H9 (cell line): ENCODE results near the gene MERTK. TPM values are rescaled to one million over a fixed set of nuclear protein-coding genes. Genes with fewer than 3 reads are reported as not detected.
A peak's percentile ranks its signal among the peaks of the same experiment; 100 is the strongest.

Source experiments
- DNase-seq: peaks from one replicate; pipeline ENCODE4 v3.0.0-alpha.2; 2017
- H2AFZ ChIP-seq: one replicate; pipeline ENCODE4 v1.6.1; 2013; ENCODE audit warnings: mild to moderate bottlenecking, low read length, control low read depth, moderate library complexity
- H2AK5ac ChIP-seq: 2 replicates; pipeline ENCODE4 v1.6.1; 2013; ENCODE audit warnings: low read length, control low read depth, mixed read lengths; ENCODE audit not compliant: insufficient read length
- H2BK120ac ChIP-seq: one replicate; pipeline ENCODE4 v1.6.1; 2013; ENCODE audit warnings: low read depth, mild to moderate bottlenecking, low read length, control low read depth, inconsistent platforms; ENCODE audit not compliant: poor library complexity, severe bottlenecking
- H2BK12ac ChIP-seq: 2 replicates; pipeline ENCODE4 v1.6.1; 2013; ENCODE audit warnings: low read length, control low read depth, mixed read lengths, low read depth; ENCODE audit not compliant: insufficient read length
- H2BK15ac ChIP-seq: 2 replicates; pipeline ENCODE4 v1.6.1; 2013; ENCODE audit warnings: low read depth, low read length, control low read depth
- H2BK20ac ChIP-seq: one replicate; pipeline ENCODE4 v1.6.1; 2013; ENCODE audit warnings: low read depth, mild to moderate bottlenecking, low read length, control low read depth, inconsistent platforms; ENCODE audit not compliant: poor library complexity, severe bottlenecking
- H2BK5ac ChIP-seq: 2 replicates; pipeline ENCODE4 v1.6.1; 2013; ENCODE audit warnings: low read length, control low read depth, mixed read lengths; ENCODE audit not compliant: insufficient read length
- H3K14ac ChIP-seq: 2 replicates; pipeline ENCODE4 v1.6.1; 2013; ENCODE audit warnings: low read length, control low read depth; ENCODE audit not compliant: insufficient read depth
- H3K18ac ChIP-seq: 2 replicates; pipeline ENCODE4 v1.6.1; 2013; ENCODE audit warnings: low read depth, mild to moderate bottlenecking, mixed read lengths, low read length, control low read depth; ENCODE audit not compliant: insufficient read length
- H3K23ac ChIP-seq: 2 replicates; pipeline ENCODE4 v1.6.1; 2013; ENCODE audit warnings: low read length, control low read depth, mixed read lengths, low read depth; ENCODE audit not compliant: insufficient read length
- H3K23me2 ChIP-seq: 2 replicates; pipeline ENCODE4 v1.6.1; 2013; ENCODE audit warnings: low read depth, mild to moderate bottlenecking, mixed read lengths, low read length, control low read depth; ENCODE audit not compliant: insufficient read length, poor library complexity, severe bottlenecking
- H3K27ac ChIP-seq: 2 replicates; pipeline ENCODE4 v1.5.1; 2013; ENCODE audit warnings: low read length, control low read depth, mixed read lengths, low read depth; ENCODE audit not compliant: insufficient read length
- H3K27me3 ChIP-seq: 2 replicates; pipeline ENCODE4 v1.6.1; 2013; ENCODE audit warnings: low read length, control low read depth, inconsistent platforms; ENCODE audit not compliant: insufficient read depth
- H3K4ac ChIP-seq: 2 replicates; pipeline ENCODE4 v1.6.1; 2013; ENCODE audit warnings: low read depth, mild to moderate bottlenecking, control low read depth, inconsistent platforms, low read length, moderate library complexity
- H3K4me1 ChIP-seq: 2 replicates; pipeline ENCODE4 v1.6.1; 2013; ENCODE audit warnings: low read length, control low read depth, inconsistent platforms; ENCODE audit not compliant: insufficient read depth
- H3K4me2 ChIP-seq: 2 replicates; pipeline ENCODE4 v1.6.1; 2013; ENCODE audit warnings: low read length, control low read depth, mixed read lengths; ENCODE audit not compliant: insufficient read length, insufficient read depth
- H3K56ac ChIP-seq: 2 replicates; pipeline ENCODE4 v1.6.1; 2013; ENCODE audit warnings: low read depth, mild to moderate bottlenecking, mixed read lengths, low read length, control low read depth; ENCODE audit not compliant: insufficient read length
- H3K79me1 ChIP-seq: 2 replicates; pipeline ENCODE4 v1.6.1; 2013; ENCODE audit warnings: low read depth, mild to moderate bottlenecking, moderate library complexity, low read length, control low read depth, inconsistent platforms; ENCODE audit not compliant: insufficient read depth, poor library complexity, severe bottlenecking
- H3K79me2 ChIP-seq: 2 replicates; pipeline ENCODE4 v1.6.1; 2013; ENCODE audit warnings: low read length, control low read depth, inconsistent platforms; ENCODE audit not compliant: insufficient read depth
- H3K9ac ChIP-seq: 2 replicates; pipeline ENCODE4 v1.6.1; 2013; ENCODE audit warnings: low read length, control low read depth, mixed read lengths; ENCODE audit not compliant: insufficient read length; ENCODE audit errors: extremely low read depth
- H3K9me3 ChIP-seq: one replicate; pipeline ENCODE4 v1.6.1; 2013; ENCODE audit warnings: low read depth, low read length, inconsistent platforms; ENCODE audit not compliant: control insufficient read depth
- H3T11ph ChIP-seq: one replicate; pipeline ENCODE4 v1.6.1; 2013; ENCODE audit warnings: mild to moderate bottlenecking, low read length, control low read depth, inconsistent platforms
- H4K20me1 ChIP-seq: one replicate; pipeline ENCODE4 v1.6.1; 2013; ENCODE audit not compliant: control insufficient read depth, insufficient read length, insufficient read depth
- H4K5ac ChIP-seq: 2 replicates; pipeline ENCODE4 v1.6.1; 2013; ENCODE audit warnings: low read depth, mild to moderate bottlenecking, mixed read lengths, low read length, control low read depth; ENCODE audit not compliant: insufficient read length
- H4K8ac ChIP-seq: replicated peaks from 2 replicates; pipeline ENCODE4 v1.6.1; 2013; ENCODE audit warnings: low read length, control low read depth, mixed read lengths, low read depth; ENCODE audit not compliant: insufficient read length
- H4K91ac ChIP-seq: 2 replicates; pipeline ENCODE4 v1.6.1; 2013; ENCODE audit warnings: low read depth, mild to moderate bottlenecking, moderate library complexity, mixed read lengths, low read length, control low read depth; ENCODE audit not compliant: insufficient read length
- H3K27ac Mint-ChIP-seq, 3 experiments: 2 replicates in 2 of 3; 3 replicates in 1 of 3; pipeline ENCODE4 v1.8.0; 2020 to 2021; ENCODE audit warnings: mixed read lengths in 3 of 3, mild to moderate bottlenecking in 1 of 3, moderate library complexity in 1 of 3
- H3K27me3 Mint-ChIP-seq: 2 replicates; pipeline ENCODE4 v1.8.0; 2021; ENCODE audit warnings: low read depth, mild to moderate bottlenecking, moderate library complexity, mixed read lengths
- H3K36me3 Mint-ChIP-seq, 3 experiments: 2 replicates in 2 of 3; 3 replicates in 1 of 3; pipeline ENCODE4 v1.8.0; 2020 to 2021; ENCODE audit warnings: low read depth in 3 of 3, mixed read lengths in 3 of 3; ENCODE audit not compliant: insufficient read depth in 1 of 3
- H3K4me1 Mint-ChIP-seq, 2 experiments: 2 replicates each; pipeline ENCODE4 v1.8.0; 2020; ENCODE audit warnings: mixed read lengths in 2 of 2
- H3K4me3 Mint-ChIP-seq, 2 experiments: 2 replicates in 1 of 2; 3 replicates in 1 of 2; pipeline ENCODE4 v1.8.0; 2020 to 2021; ENCODE audit warnings: mild to moderate bottlenecking in 2 of 2, mixed read lengths in 2 of 2, moderate library complexity in 1 of 2
- H3K9me3 Mint-ChIP-seq, 2 experiments: 2 replicates in 1 of 2; 3 replicates in 1 of 2; pipeline ENCODE4 v1.8.0; 2020; ENCODE audit warnings: mild to moderate bottlenecking in 2 of 2, mixed read lengths in 2 of 2, moderate library complexity in 1 of 2
- whole genome bisulfite sequencing: extraction: QIAGEN DNeasy Blood & Tissue Kit; methylation state at CpG from one replicate; pipeline ENCODE4 v1.1.7; 2013; ENCODE audit warnings: missing lambda C conversion rate, low lambda C conversion rate, mixed read lengths; ENCODE audit not compliant: insufficient read length; ENCODE audit errors: extremely low coverage; 5-methylcytosine and 5-hydroxymethylcytosine counted together
- total RNA-seq: library from RNA; stranded (reverse); gene quantifications from 2 replicates; pipeline ENCODE4 v1.2.1, GENCODE V29; 2021
- TF ChIP-seq, protein P1 (sequence below): fragments of 200-600 bp; sonication (generic); conservative IDR thresholded peaks from 3 replicates; pipeline ENCODE4 v1.8.0; 2021; ENCODE audit warnings: antibody characterized with exemption, mild to moderate bottlenecking

Gene MERTK
- total RNA-seq, 1 experiment from 2014 or later: 4.8 TPM

DNA sequence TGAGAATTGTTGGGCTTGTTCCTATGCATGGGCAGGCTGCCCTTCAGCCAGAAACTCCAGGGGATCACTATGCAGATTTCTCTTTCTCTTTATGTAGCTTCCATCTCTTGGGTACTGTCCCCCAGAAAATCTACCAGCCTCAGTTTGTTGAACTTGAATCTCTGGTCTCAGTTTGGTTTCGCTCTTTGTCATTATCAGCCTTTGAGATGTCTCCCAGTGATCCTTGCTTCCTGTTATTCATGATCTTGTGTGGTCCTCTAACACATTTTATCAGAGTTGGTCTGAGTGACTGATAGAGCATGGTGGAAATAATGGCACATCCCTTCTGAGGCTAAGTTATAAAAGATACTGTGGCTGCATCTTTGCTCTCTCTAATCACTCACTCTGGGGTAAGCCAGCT, 164.5 kb downstream of the MERTK start:
- Histone ChIP-seq H4K8ac (no peak overlapping the region), H3K9me3 (no peaks in the 10 kb centered on the region), H3K4ac (no peak overlapping the region), H2BK15ac (no peak overlapping the region), H3K18ac (no peak overlapping the region), H2BK5ac (no peak overlapping the region), H2BK20ac (no peak overlapping the region), H3K4me2 (no peak overlapping the region), H2AFZ (no peak overlapping the region), H3T11ph (no peak overlapping the region), H2BK120ac (no peak overlapping the region), H2AK5ac (no peak overlapping the region), H3K9ac (no peak overlapping the region), H3K79me1 (no peaks in the 10 kb centered on the region), H3K27ac (no peak overlapping the region), H3K14ac (no peak overlapping the region), H3K27me3 (no peaks in the 10 kb centered on the region), H3K23me2 (no peaks in the 10 kb centered on the region), H3K23ac (no peak overlapping the region), H2BK12ac (no peak overlapping the region), H4K91ac (no peak overlapping the region), H4K5ac (no peak overlapping the region), H3K56ac (no peak overlapping the region), H3K79me2 (no peaks in the 10 kb centered on the region), H4K20me1 (no peaks in the 10 kb centered on the region), H3K4me1 (no peaks in the 10 kb centered on the region)
- H3K27me3 Mint-ChIP-seq: no peaks in the 10 kb centered on the region; the same call in 1 of the 2 replicates
- no peaks in the 10 kb centered on the region for H3K9me3 Mint-ChIP-seq
- H3K27ac Mint-ChIP-seq: 0 out of 7 replicates have a peak overlapping the region, but pooled peaks of 1 of the 3 experiments have one; percentile 8
- peaks cover 14 to 45% (median 33%) of the 10 kb centered on the region in 3 experiments for H3K36me3 Mint-ChIP-seq
- WGBS: no CpG with 5 or more reads among the region's 1 CpG
- peaks cover 7 to 13% of the 10 kb centered on the region in 2 experiments for H3K4me1 Mint-ChIP-seq
- DNase-seq: no peak
- no peak overlapping the region for H3K4me3 Mint-ChIP-seq
- TF ChIP-seq, protein P1, sequence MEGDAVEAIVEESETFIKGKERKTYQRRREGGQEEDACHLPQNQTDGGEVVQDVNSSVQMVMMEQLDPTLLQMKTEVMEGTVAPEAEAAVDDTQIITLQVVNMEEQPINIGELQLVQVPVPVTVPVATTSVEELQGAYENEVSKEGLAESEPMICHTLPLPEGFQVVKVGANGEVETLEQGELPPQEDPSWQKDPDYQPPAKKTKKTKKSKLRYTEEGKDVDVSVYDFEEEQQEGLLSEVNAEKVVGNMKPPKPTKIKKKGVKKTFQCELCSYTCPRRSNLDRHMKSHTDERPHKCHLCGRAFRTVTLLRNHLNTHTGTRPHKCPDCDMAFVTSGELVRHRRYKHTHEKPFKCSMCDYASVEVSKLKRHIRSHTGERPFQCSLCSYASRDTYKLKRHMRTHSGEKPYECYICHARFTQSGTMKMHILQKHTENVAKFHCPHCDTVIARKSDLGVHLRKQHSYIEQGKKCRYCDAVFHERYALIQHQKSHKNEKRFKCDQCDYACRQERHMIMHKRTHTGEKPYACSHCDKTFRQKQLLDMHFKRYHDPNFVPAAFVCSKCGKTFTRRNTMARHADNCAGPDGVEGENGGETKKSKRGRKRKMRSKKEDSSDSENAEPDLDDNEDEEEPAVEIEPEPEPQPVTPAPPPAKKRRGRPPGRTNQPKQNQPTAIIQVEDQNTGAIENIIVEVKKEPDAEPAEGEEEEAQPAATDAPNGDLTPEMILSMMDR: no peak
